GM10266 (cell line): ENCODE results near the gene FGF4.

ENCODE experiments used
- DNase-seq: peaks from one replicate; pipeline ENCODE4 v3.0.0; 2012; ENCODE audit errors: extremely low spot score
- TF ChIP-seq, protein P1 (sequence below): IDR thresholded peaks from 2 replicates; pipeline ENCODE4 v1.5.1; 2012; ENCODE audit warnings: mild to moderate bottlenecking, low read depth; ENCODE audit not compliant: control insufficient read depth, insufficient read depth; ENCODE audit errors: missing control alignments

The FGF4 gene

DNA sequence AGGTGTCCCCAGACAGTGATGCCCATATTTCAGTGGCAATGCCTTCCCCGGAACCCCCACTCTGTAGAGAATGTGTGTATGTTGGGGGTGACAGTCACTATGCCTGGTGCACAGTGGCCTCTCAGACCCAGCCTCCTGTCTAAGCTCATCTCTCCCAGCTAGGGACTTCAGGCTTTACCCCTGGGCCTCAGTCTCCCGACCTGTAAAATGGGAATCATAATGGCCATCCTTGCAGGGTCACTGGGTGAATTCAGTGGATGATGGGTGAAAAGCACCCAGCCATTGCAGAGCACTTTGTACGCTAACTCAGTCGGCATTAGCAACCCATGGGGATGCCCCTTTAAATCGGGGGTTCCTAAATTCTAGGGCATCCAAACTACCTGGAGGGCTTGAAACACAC is 25.1 kb upstream of the FGF4 start:
- no peak for DNase-seq
- TF ChIP-seq, protein P1, sequence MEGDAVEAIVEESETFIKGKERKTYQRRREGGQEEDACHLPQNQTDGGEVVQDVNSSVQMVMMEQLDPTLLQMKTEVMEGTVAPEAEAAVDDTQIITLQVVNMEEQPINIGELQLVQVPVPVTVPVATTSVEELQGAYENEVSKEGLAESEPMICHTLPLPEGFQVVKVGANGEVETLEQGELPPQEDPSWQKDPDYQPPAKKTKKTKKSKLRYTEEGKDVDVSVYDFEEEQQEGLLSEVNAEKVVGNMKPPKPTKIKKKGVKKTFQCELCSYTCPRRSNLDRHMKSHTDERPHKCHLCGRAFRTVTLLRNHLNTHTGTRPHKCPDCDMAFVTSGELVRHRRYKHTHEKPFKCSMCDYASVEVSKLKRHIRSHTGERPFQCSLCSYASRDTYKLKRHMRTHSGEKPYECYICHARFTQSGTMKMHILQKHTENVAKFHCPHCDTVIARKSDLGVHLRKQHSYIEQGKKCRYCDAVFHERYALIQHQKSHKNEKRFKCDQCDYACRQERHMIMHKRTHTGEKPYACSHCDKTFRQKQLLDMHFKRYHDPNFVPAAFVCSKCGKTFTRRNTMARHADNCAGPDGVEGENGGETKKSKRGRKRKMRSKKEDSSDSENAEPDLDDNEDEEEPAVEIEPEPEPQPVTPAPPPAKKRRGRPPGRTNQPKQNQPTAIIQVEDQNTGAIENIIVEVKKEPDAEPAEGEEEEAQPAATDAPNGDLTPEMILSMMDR = no peak

DNA sequence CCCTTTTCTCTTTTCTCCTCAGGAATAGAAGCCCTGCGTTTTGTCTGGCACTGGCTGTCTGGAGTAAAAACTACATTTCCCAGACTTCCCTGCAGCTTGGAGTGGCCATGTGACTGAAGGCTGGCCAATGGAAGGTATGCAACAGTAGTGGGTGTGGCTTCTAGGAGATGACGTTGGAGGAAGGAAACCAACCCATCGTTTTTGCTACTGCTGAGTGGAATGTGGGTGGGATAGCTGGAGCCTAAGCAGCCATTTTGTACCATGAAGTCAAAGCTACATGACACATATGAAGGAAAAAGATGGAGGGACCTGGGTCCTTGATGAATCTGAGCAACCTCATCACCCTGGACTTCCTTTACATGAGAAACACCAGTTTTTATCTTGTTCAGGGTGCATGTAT is 24.4 kb upstream of the FGF4 start:
- TF ChIP-seq, protein P1 = no peak
- DNase-seq = no peak

DNA sequence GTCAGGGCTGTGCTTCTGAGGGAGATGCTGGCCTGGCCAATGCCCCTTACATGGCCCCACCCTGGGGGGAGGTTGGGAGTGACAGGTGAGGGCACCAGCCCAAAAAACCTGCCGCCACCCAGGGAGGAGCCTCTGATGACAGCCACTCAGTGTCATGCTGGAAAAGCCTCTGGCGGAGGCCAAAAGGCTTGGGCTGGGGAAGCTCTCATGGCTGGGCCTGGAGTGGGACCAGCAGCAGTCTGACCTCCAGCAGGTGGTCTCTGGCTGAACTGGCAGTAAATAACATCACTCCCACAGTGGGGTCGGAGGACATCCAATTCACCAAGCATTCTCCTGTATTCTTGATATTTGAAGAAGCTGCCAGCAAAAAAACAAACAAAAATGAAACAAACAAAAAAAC is 24.0 kb upstream of the FGF4 start:
- no peak for DNase-seq
- TF ChIP-seq, protein P1 = no peak

DNA sequence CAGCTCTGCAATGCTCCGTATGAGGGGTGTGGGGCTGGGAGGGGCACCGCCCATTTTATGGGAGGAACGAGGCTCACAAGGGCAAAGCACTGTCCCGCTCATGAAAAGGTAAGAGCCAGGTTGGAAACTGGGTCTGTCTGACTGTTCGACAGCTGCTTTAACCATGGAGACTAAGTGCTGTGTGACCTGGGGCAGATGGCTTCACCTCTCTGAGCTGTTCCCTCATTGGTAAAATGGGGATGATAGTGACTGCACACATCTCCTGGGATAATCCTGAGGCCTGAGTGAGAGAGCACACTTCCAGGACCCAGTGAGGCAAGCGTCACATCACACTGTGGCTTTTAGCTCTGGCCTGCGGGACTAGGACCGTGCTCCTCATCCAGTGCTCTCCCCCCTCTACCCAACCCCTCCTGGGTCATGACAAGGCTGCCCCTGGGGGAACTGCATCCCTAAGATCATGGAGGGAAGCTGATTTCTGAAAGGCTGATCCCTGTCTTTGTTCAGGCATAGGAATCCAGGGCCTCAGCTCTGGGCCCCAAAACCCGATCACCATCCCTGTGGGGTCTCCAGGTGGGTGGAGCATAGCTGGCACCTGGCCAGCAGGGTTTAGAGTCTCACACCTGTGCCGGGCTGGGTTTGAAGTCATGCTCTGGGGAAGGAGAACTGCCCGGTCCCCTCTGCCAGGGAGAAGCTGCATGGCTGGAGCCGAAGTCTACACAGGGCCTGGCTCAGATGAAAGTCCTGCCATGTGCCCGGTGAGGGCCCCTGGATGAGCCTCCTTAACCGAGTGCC is 22.8 kb upstream of the FGF4 start:
- TF ChIP-seq, protein P1 = no peak
- no peak for DNase-seq

DNA sequence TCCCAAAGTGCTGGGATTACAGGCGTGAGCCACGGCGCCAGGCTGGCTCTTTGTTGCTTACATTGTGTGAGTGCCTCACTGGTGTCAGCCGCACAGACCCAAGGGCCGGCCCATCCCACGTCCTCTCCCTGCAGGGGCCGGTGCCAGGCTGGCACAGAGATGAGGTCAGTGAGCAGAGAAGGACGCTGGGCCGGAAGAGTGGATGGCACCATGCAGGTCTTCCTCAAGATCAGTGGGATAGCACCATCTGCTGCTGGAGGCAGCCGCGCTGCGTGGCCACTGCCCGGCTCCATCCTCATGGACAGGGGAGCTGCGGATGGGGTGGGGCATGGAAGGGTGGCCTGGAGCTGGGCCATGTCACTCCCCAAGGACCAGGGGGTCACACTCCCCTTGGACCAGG is 22.0 kb upstream of the FGF4 start:
- TF ChIP-seq, protein P1 = no peak
- no peak for DNase-seq

DNA sequence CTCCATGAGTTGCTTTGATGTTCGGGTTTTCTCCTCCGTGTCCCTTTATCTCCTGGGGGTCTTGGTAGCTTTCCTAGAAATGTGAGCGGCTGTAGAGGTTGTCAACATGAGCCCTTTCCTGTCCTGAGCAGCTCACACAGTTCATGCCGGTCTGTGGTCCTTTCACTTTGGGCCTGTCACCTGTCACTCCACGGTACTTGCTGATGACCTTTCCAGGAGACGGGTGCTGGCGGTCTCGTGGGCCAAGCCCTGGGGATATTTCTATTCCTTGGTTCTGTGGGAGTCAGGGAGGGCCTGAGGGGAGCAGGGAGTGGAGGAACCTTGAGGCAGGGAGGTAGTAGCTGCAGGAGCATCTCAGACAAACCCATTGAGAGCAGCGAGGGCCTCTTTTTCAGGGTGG is 20.9 kb upstream of the FGF4 start:
- TF ChIP-seq, protein P1 = no peak
- DNase-seq = no peak
